A549 (cell line): ENCODE measurements around the gene KCNQ1.

Experiments used
- EHF ChIP-seq: fragments of 250-450 bp; sonication (Bioruptor Pico); IDR thresholded peaks from 2 replicates; pipeline ENCODE4 v1.5.0; 2020; ENCODE audit warnings: mild to moderate bottlenecking
- GATA3 ChIP-seq: IDR thresholded peaks from 2 replicates; pipeline ENCODE4 v1.6.1; 2012; ENCODE audit warnings: borderline replicate concordance
- HOXA7 ChIP-seq: fragments of 250-450 bp; sonication (Bioruptor Pico); IDR thresholded peaks from 2 replicates; pipeline ENCODE4 v1.5.0; 2020; ENCODE audit warnings: mild to moderate bottlenecking, moderate library complexity
- JUNB ChIP-seq: fragments of >200 bp; sonication (Bioruptor Twin); formaldehyde crosslinking; IDR thresholded peaks from 2 replicates; pipeline ENCODE4 v1.6.1; 2016
- KDM5A ChIP-seq: fragments of 200-600 bp; sonication (generic); IDR thresholded peaks from 2 replicates; pipeline ENCODE4 v1.6.1; 2016; ENCODE audit warnings: antibody characterized with exemption, mild to moderate bottlenecking
- MAFK ChIP-seq: fragments of 450-650 bp; IDR thresholded peaks from 2 replicates; pipeline ENCODE4 v1.6.1; 2014; ENCODE audit not compliant: partially characterized antibody
- POLR2A ChIP-seq: IDR thresholded peaks from 2 replicates; pipeline ENCODE4 v1.6.1; 2012; ENCODE audit warnings: mild to moderate bottlenecking, low read length
- RCOR1 ChIP-seq: fragments of 150-350 bp; IDR thresholded peaks from 2 replicates; pipeline ENCODE4 v1.6.1; 2014; ENCODE audit warnings: antibody characterized with exemption, low read length, low read depth
- RFX5 ChIP-seq: fragments of 450-650 bp; IDR thresholded peaks from 2 replicates; pipeline ENCODE4 v1.7.1; 2014; ENCODE audit warnings: antibody characterized with exemption, mild to moderate bottlenecking, moderate library complexity
- TP53 ChIP-seq: fragments of 250-450 bp; sonication (Bioruptor Pico); IDR thresholded peaks from 2 replicates; pipeline ENCODE4 v1.5.0; 2021; ENCODE audit warnings: mild to moderate bottlenecking, moderate library complexity
- ZC3H11A ChIP-seq: fragments of 450-650 bp; IDR thresholded peaks from 2 replicates; pipeline ENCODE4 v1.6.1; 2014; ENCODE audit warnings: antibody characterized with exemption, mild to moderate bottlenecking
- ZFP36 ChIP-seq: fragments of 450-650 bp; IDR thresholded peaks from 2 replicates; pipeline ENCODE4 v1.6.1; 2014; ENCODE audit warnings: borderline replicate concordance; ENCODE audit not compliant: partially characterized antibody
- TF ChIP-seq, protein P1 (sequence below): fragments of >200 bp; sonication (Bioruptor Twin); formaldehyde crosslinking; IDR thresholded peaks from 3 replicates; pipeline ENCODE4 v1.5.1; 2016
- TF ChIP-seq, protein P2 (sequence below): fragments of 250-450 bp; sonication (Bioruptor Pico); IDR thresholded peaks from 2 replicates; pipeline ENCODE4 v1.5.0; 2021; ENCODE audit warnings: mild to moderate bottlenecking, moderate library complexity, borderline replicate concordance

DNA sequence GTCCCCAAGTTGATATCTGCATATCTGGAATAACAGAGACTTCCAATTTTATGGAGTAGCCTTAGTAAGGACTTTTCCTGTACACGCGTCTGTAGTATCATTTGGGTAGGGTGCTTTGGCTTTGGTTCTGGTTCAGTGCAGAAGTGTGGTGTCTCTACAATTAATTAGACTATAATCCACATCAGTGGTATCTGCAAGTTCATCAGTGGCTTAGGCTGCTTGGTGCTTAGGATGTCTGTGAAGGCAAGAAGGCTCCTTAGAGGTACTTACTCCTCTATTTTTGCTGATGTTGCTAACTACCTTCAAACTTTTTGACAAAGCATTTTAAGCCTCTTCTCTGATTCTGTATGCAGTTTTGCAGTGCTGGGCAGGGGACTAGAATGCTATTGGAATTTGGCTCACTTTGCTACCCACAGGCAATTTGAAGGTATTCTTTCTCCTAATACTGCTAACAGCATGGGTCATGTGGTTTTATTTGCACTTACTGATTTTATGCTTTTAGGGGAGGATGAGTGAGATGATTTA is 205.6 kb downstream of the KCNQ1 start:
- TF ChIP-seq MAFK (no peak), ZFP36 (no peak), GATA3 (no peak), HOXA7 (CRISPR knock-in tag) (no peak), RFX5 (no peak), POLR2A (no peak), EHF (CRISPR knock-in tag) (no peak), RCOR1 (no peak), KDM5A (no peak), ZC3H11A (no peak), TP53 (CRISPR knock-in tag) (no peak), JUNB (no peak)
- TF ChIP-seq, protein P1, sequence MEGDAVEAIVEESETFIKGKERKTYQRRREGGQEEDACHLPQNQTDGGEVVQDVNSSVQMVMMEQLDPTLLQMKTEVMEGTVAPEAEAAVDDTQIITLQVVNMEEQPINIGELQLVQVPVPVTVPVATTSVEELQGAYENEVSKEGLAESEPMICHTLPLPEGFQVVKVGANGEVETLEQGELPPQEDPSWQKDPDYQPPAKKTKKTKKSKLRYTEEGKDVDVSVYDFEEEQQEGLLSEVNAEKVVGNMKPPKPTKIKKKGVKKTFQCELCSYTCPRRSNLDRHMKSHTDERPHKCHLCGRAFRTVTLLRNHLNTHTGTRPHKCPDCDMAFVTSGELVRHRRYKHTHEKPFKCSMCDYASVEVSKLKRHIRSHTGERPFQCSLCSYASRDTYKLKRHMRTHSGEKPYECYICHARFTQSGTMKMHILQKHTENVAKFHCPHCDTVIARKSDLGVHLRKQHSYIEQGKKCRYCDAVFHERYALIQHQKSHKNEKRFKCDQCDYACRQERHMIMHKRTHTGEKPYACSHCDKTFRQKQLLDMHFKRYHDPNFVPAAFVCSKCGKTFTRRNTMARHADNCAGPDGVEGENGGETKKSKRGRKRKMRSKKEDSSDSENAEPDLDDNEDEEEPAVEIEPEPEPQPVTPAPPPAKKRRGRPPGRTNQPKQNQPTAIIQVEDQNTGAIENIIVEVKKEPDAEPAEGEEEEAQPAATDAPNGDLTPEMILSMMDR, result no peak
- TF ChIP-seq, protein P2, sequence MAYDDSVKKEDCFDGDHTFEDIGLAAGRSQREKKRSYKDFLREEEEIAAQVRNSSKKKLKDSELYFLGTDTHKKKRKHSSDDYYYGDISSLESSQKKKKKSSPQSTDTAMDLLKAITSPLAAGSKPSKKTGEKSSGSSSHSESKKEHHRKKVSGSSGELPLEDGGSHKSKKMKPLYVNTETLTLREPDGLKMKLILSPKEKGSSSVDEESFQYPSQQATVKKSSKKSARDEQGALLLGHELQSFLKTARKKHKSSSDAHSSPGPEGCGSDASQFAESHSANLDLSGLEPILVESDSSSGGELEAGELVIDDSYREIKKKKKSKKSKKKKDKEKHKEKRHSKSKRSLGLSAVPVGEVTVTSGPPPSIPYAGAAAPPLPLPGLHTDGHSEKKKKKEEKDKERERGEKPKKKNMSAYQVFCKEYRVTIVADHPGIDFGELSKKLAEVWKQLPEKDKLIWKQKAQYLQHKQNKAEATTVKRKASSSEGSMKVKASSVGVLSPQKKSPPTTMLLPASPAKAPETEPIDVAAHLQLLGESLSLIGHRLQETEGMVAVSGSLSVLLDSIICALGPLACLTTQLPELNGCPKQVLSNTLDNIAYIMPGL (CRISPR knock-in tag), result no peak
